ENCODE results near the gene ACO2. TPM values are rescaled to one million over a fixed set of nuclear protein-coding genes. Genes with fewer than 3 reads are reported as not detected.
A peak's percentile ranks its signal among the peaks of the same experiment; 100 is the strongest.

Gene ACO2
- polyA plus RNA-seq, 4 donors, result 126 to 294 (median 217) TPM

DNA sequence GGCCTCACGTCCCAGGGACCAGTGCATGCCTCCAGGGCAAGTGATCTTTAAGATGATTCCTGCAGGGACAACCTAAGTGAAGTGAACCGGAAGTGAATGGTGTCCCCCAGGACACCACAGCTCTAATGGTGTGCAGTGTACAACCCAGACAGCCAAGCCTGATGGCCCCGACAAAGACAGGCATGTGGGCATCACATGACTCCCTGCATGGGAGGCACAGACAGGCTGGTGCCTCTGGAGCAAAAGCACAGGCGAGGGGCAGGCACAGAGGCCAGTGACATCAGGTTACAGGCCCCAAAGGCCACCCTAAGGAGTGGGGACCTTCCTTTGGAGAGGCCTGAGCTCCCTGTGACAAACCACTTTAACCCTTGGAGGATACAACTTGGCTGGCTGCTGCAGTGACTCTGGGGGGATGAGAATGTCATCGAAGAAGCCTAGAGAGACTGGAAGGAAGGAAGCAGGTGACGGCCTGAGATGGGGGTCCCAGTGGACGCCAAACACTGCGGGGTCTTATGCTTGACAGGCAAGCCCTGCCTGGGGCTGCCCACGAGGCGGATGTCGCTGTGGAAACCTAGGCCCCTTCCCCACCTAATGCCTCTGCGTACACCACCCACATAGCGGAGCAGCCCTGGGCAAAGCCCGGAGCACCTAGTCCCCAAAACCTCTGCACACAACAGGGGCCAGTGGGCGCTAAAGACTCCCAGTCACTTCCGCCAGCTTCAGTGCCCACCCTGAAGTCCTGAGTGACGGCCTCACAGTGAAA lies 63.0 kb downstream of the ACO2 start:
- no peak overlapping the region for H3K4me3 ChIP-seq (ENCODE audit: low read depth in 1 of 3, low read length in 3 of 3)
- no peak for DNase-seq
- H3K27me3 ChIP-seq (ENCODE audit: control insufficient read depth in 3 of 3, insufficient read depth in 3 of 3, low read length in 3 of 3), result no peaks in the 10 kb centered on the region
- H3K27ac ChIP-seq (ENCODE audit: low read depth in 1 of 3, low read length in 2 of 3), result no peak overlapping the region
- H3K4me1 ChIP-seq (ENCODE audit: control insufficient read depth in 3 of 3, insufficient read depth in 2 of 3, low read depth in 1 of 3, low read length in 2 of 3), result peaks cover 0 to 4% (median 0%) of the 10 kb centered on the region in 3 donors
- WGBS, 3 donors, result 91 to 93% (median 92%) methylated on average over 17 of the region's 17 CpGs
- H3K36me3 ChIP-seq (ENCODE audit: control insufficient read depth in 3 of 3, insufficient read depth in 2 of 3, low read depth in 1 of 3, low read length in 3 of 3), result peaks cover 15 to 77% (median 21%) of the 10 kb centered on the region in 3 donors
- H3K9me3 ChIP-seq (ENCODE audit: control insufficient read depth in 2 of 2, insufficient read depth in 1 of 2, low read depth in 1 of 2, low read length in 1 of 2), result no peaks in the 10 kb centered on the region
- FAIRE-seq, result no peak

DNA sequence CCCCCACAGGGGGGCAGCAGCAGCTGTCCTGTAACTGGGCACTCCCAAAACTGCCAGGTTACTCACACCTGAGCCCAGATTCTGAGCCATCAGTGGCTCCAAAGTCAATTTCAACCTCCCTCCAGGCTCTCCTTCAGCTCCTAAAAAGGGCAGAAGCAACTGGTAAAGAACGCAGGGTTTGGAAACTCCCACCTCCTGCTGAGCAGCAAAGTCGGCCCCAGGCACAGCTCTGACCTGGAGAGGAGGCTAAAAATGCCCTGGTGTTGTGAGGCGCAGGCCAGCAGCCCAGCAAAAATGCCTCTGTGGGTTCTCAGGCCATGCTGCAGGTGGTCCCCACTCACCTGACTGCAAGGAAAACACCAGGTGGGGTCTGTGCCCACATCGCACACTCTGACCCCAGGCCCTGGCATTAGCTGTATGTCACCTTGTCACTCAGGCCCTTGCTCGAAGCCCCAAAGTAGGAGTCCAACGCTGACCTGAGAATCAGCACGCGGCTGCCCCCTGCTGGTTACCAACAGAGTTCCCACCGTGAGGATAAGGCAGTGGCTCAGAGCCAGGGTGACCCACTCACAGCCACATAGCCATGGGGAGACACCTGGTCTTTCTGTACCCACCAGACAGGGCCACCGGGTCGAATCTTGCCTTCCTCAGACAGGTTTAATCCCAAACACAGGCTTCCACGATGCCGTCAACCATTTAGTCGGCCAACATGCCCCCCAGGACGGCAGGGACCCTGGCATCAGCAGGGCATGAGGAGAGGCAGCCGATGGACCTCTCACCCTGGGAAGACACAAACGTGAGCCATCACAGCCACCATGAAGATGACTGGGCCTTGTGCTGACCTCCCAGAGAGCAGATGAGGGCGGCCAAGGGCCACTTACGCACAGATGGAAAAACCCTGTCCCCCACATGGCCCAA lies 64.2 kb downstream of the ACO2 start:
- H3K27ac ChIP-seq (ENCODE audit: low read depth in 1 of 3, low read length in 2 of 3), result no peak overlapping the region
- H3K27me3 ChIP-seq (ENCODE audit: control insufficient read depth in 3 of 3, insufficient read depth in 3 of 3, low read length in 3 of 3), result no peaks in the 10 kb centered on the region
- DNase-seq, result peak; percentile 75 to 78
- no peaks in the 10 kb centered on the region for H3K9me3 ChIP-seq (ENCODE audit: control insufficient read depth in 2 of 2, insufficient read depth in 1 of 2, low read depth in 1 of 2, low read length in 1 of 2)
- WGBS, 3 donors, result 63 to 64% (median 64%) methylated on average over 19 of the region's 19 CpGs
- H3K4me3 ChIP-seq (ENCODE audit: low read depth in 1 of 3, low read length in 3 of 3), result no peak overlapping the region
- H3K36me3 ChIP-seq (ENCODE audit: control insufficient read depth in 3 of 3, insufficient read depth in 2 of 3, low read depth in 1 of 3, low read length in 3 of 3), result peaks cover 13 to 74% (median 14%) of the 10 kb centered on the region in 3 donors
- FAIRE-seq, result no peak
- H3K4me1 ChIP-seq (ENCODE audit: control insufficient read depth in 3 of 3, insufficient read depth in 2 of 3, low read depth in 1 of 3, low read length in 2 of 3), result peaks cover 0 to 4% (median 0%) of the 10 kb centered on the region in 3 donors

DNA sequence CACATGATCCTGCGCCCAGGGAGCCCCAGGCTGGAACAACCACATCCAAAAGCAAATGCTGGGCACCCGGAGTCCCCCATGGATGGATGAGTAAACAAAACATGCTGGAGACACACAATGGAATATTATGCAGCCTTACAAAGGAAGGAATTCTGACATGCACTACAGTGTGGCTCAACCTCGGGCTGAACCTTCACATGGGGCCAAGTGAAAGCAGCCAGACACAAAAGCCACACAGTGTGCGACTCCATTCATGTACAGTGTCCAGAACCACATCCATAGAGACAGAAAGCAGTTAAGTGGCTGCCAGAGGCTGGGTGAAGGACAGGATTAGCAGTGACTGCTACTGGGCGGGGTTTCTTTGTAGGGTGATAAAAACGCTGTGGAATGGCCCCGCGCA lies 65.3 kb downstream of the ACO2 start:
- Histone ChIP-seq H3K4me1 (ENCODE audit: control insufficient read depth in 3 of 3, insufficient read depth in 2 of 3, low read depth in 1 of 3, low read length in 2 of 3) (peaks cover 0 to 4% (median 0%) of the 10 kb centered on the region in 3 donors), H3K27ac (ENCODE audit: low read depth in 1 of 3, low read length in 2 of 3) (no peak overlapping the region), H3K9me3 (ENCODE audit: control insufficient read depth in 2 of 2, insufficient read depth in 1 of 2, low read depth in 1 of 2, low read length in 1 of 2) (no peaks in the 10 kb centered on the region), H3K27me3 (ENCODE audit: control insufficient read depth in 3 of 3, insufficient read depth in 3 of 3, low read length in 3 of 3) (no peaks in the 10 kb centered on the region), H3K4me3 (ENCODE audit: low read depth in 1 of 3, low read length in 3 of 3) (no peak overlapping the region), H3K36me3 (ENCODE audit: control insufficient read depth in 3 of 3, insufficient read depth in 2 of 3, low read depth in 1 of 3, low read length in 3 of 3) (peaks cover 5 to 74% (median 10%) of the 10 kb centered on the region in 3 donors)
- DNase-seq (no peak), FAIRE-seq (no peak)
- 86 to 90% (median 88%) methylated on average over 8 of the region's 8 CpGs for WGBS, 3 donors

DNA sequence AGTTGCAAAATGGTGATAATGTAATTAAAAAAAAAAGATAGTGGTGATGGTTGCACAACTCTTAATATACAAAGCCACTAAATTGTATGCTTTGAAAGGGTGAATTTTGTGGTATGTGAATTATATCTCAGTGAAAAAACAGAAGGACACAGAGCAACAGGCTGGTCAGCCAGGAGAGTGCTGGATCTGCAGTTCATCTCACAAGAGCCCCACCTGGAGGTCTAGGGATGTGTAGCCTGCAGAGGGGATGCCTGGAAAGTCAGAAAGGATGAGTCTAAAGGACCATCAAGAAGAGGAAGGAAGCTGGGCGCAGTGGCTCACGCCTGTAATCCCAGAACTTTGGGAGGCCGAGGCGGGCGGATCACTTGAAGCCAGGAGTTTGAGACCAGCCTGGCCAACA lies 66.3 kb downstream of the ACO2 start:
- Histone ChIP-seq H3K9me3 (ENCODE audit: control insufficient read depth in 2 of 2, insufficient read depth in 1 of 2, low read depth in 1 of 2, low read length in 1 of 2) (no peaks in the 10 kb centered on the region), H3K4me3 (ENCODE audit: low read depth in 1 of 3, low read length in 3 of 3) (no peak overlapping the region), H3K27ac (ENCODE audit: low read depth in 1 of 3, low read length in 2 of 3) (no peak overlapping the region), H3K27me3 (ENCODE audit: control insufficient read depth in 3 of 3, insufficient read depth in 3 of 3, low read length in 3 of 3) (no peaks in the 10 kb centered on the region), H3K36me3 (ENCODE audit: control insufficient read depth in 3 of 3, insufficient read depth in 2 of 3, low read depth in 1 of 3, low read length in 3 of 3) (peaks cover 2 to 76% (median 7%) of the 10 kb centered on the region in 3 donors), H3K4me1 (ENCODE audit: control insufficient read depth in 3 of 3, insufficient read depth in 2 of 3, low read depth in 1 of 3, low read length in 2 of 3) (peaks cover 0 to 4% (median 0%) of the 10 kb centered on the region in 3 donors)
- no peak for DNase-seq
- no peak for FAIRE-seq
- 91 to 99% (median 91%) methylated on average over 5 of the region's 5 CpGs for WGBS, 3 donors

DNA sequence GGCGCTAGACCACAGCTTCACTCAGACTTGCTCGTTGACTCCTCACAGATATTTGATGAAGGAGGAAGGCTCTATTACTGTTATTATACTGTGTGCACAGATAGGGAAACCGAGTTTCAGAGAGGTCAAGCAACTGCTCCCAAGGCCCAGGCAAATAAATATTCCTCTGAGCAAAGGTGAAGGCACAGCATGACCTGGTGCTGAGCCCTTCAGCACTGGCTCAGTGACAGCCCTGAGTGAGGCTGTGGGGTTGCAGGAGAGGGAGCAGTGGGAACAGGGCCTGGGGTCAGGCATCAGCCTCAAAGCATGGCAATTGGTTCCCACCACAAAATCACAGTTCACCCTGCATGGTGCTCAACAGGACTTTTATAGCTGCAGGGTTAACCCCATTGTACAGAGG lies 68.3 kb downstream of the ACO2 start:
- Histone ChIP-seq H3K27ac (ENCODE audit: low read depth in 1 of 3, low read length in 2 of 3) (no peak overlapping the region), H3K9me3 (ENCODE audit: control insufficient read depth in 2 of 2, insufficient read depth in 1 of 2, low read depth in 1 of 2, low read length in 1 of 2) (no peaks in the 10 kb centered on the region), H3K27me3 (ENCODE audit: control insufficient read depth in 3 of 3, insufficient read depth in 3 of 3, low read length in 3 of 3) (no peaks in the 10 kb centered on the region), H3K36me3 (ENCODE audit: control insufficient read depth in 3 of 3, insufficient read depth in 2 of 3, low read depth in 1 of 3, low read length in 3 of 3) (peaks cover 0 to 66% (median 0%) of the 10 kb centered on the region in 3 donors), H3K4me1 (ENCODE audit: control insufficient read depth in 3 of 3, insufficient read depth in 2 of 3, low read depth in 1 of 3, low read length in 2 of 3) (peaks cover 0 to 4% (median 2%) of the 10 kb centered on the region in 3 donors), H3K4me3 (ENCODE audit: low read depth in 1 of 3, low read length in 3 of 3) (no peak overlapping the region)
- no peak for DNase-seq
- WGBS, 3 donors, result 83 to 88% (median 88%) methylated on average over 3 of the region's 3 CpGs
- FAIRE-seq, result no peak

DNA sequence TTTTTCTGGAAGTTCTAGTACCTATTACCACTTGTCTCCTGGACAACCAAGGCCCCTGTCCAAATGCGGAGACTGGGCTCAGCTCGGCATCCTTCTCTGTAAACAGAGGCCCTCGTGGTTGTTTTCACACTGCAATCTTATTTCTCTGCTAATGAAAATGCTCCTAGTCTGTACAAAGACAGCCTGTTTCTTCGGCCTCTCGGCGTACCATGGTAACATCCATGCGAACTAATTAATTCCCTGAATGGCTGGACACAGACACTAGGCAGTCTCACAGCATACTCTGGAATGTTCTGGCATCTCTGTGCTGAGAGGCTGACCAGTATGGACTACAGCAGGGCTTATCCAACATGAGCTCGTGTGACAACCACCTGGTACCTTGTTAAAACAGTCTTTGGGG lies 69.7 kb downstream of the ACO2 start:
- H3K9me3 ChIP-seq (ENCODE audit: control insufficient read depth in 2 of 2, insufficient read depth in 1 of 2, low read depth in 1 of 2, low read length in 1 of 2), result no peaks in the 10 kb centered on the region
- peaks cover 2 to 3% (median 2%) of the 10 kb centered on the region in 3 donors for H3K4me1 ChIP-seq (ENCODE audit: control insufficient read depth in 3 of 3, insufficient read depth in 2 of 3, low read depth in 1 of 3, low read length in 2 of 3)
- no peaks in the 10 kb centered on the region for H3K27me3 ChIP-seq (ENCODE audit: control insufficient read depth in 3 of 3, insufficient read depth in 3 of 3, low read length in 3 of 3)
- no peak overlapping the region for H3K4me3 ChIP-seq (ENCODE audit: low read depth in 1 of 3, low read length in 3 of 3)
- H3K36me3 ChIP-seq (ENCODE audit: control insufficient read depth in 3 of 3, insufficient read depth in 2 of 3, low read depth in 1 of 3, low read length in 3 of 3), result peaks cover 0 to 52% (median 0%) of the 10 kb centered on the region in 3 donors
- no peak overlapping the region for H3K27ac ChIP-seq (ENCODE audit: low read depth in 1 of 3, low read length in 2 of 3)
- 86 to 92% (median 91%) methylated on average over 8 of the region's 8 CpGs for WGBS, 3 donors
- FAIRE-seq (no peak), DNase-seq (no peak)

DNA sequence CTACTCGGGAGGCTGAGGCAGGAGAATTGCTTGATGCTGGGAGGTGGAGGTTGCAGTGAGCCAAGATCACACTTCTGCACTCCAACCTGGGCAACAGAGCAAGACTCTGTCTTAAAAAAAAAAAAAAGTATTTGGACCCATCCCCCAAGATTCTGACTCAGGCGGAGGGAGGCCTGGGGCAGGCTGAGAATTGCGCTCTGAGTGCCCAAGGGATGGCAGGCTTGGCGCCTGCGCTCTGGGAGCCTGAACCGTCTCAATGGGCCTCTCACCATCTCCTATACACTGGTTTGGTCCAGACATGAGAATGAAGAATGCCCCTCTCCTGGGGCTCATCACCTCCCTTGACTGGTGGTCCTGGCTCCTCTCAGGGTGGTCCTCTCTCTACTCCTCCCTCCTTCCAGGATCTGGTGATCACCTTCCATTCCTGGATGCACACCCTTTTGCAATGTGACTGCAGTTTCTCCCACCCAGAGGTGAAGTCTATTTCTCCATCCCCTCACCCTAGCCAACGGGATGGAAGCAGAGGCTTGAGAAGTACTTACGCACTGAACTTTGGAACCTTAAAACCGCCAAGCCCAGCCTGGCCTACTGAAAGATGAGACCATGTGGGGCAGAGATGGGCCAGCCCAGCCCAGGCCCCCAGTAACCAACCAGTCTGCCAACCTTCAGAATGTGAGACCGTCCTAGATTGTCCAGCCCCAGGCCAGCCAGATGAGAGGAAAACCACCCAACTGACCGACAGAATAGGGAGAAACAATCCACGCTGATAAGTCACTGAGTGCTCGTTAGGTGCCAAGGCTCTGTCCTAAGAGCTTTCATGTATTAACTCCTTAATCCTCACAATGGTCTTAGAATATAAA lies 70.5 kb downstream of the ACO2 start:
- 64 to 72% (median 65%) methylated on average over 13 of the region's 13 CpGs for WGBS, 3 donors
- H3K27me3 ChIP-seq (ENCODE audit: control insufficient read depth in 3 of 3, insufficient read depth in 3 of 3, low read length in 3 of 3), result no peaks in the 10 kb centered on the region
- FAIRE-seq (no peak), DNase-seq (peak in 1 of 2 donors; percentile 31)
- H3K27ac ChIP-seq (ENCODE audit: low read depth in 1 of 3, low read length in 2 of 3), result no peak overlapping the region
- H3K4me1 ChIP-seq (ENCODE audit: control insufficient read depth in 3 of 3, insufficient read depth in 2 of 3, low read depth in 1 of 3, low read length in 2 of 3), result peaks cover 2 to 3% (median 2%) of the 10 kb centered on the region in 3 donors
- H3K9me3 ChIP-seq (ENCODE audit: control insufficient read depth in 2 of 2, insufficient read depth in 1 of 2, low read depth in 1 of 2, low read length in 1 of 2), result no peaks in the 10 kb centered on the region
- peaks cover 0 to 45% (median 0%) of the 10 kb centered on the region in 3 donors for H3K36me3 ChIP-seq (ENCODE audit: control insufficient read depth in 3 of 3, insufficient read depth in 2 of 3, low read depth in 1 of 3, low read length in 3 of 3)
- H3K4me3 ChIP-seq (ENCODE audit: low read depth in 1 of 3, low read length in 3 of 3), result no peak overlapping the region

DNA sequence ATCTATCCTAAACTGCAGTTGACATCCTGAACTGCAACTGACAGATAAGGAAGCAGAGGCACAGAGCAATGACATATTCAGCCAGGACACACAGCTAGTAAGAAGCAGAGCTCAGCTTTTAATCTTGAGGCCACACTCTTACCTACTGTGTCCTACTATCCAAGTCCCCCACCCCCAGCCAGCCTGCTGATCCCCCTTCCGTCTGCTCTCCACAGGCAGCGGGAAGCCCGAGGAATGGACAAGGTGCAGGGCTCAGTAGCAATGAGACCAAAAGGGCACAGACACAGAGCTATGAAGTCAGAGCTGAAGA lies 71.0 kb downstream of the ACO2 start:
- Histone ChIP-seq H3K4me1 (ENCODE audit: control insufficient read depth in 3 of 3, insufficient read depth in 2 of 3, low read depth in 1 of 3, low read length in 2 of 3) (peaks cover 2 to 7% (median 2%) of the 10 kb centered on the region in 3 donors), H3K27me3 (ENCODE audit: control insufficient read depth in 3 of 3, insufficient read depth in 3 of 3, low read length in 3 of 3) (no peaks in the 10 kb centered on the region), H3K4me3 (ENCODE audit: low read depth in 1 of 3, low read length in 3 of 3) (no peak overlapping the region), H3K36me3 (ENCODE audit: control insufficient read depth in 3 of 3, insufficient read depth in 2 of 3, low read depth in 1 of 3, low read length in 3 of 3) (peaks cover 0 to 41% (median 0%) of the 10 kb centered on the region in 3 donors), H3K9me3 (ENCODE audit: control insufficient read depth in 2 of 2, insufficient read depth in 1 of 2, low read depth in 1 of 2, low read length in 1 of 2) (no peaks in the 10 kb centered on the region), H3K27ac (ENCODE audit: low read depth in 1 of 3, low read length in 2 of 3) (no peak overlapping the region)
- FAIRE-seq (no peak), DNase-seq (no peak)
- 76 to 90% (median 88%) methylated on average over 3 of the region's 3 CpGs for WGBS, 3 donors
